HG02973 (cell line): ENCODE data around the gene MAGI3.

Source experiments
- ATAC-seq: cut with Tn5 transposase; IDR thresholded peaks from one replicate; pipeline ENCODE4 v1.9.1; 2021; ENCODE audit warnings: moderate library complexity; ENCODE audit not compliant: unreplicated experiment

MAGI3 gene

GRCh38 chr1:113389953-113390834 lies at the start of gene MAGI3:
Gene MAGI3, plus strand, starts transcription at chr1:113390515. Its CDS starts 519 bp downstream, at chr1:113391034.
- peak; percentile 99 for ATAC-seq

GRCh38 chr1:113353580-113353979 lies 36.7 kb upstream of the MAGI3 start:
- ATAC-seq: no peak

- no peak for ATAC-seq
These were observed 26.4 kb upstream of the MAGI3 start for GRCh38 chr1:113363935-113364334.

- ATAC-seq: no peak
These were observed 21.3 kb upstream of the MAGI3 start for GRCh38 chr1:113369040-113369439.

DNA sequence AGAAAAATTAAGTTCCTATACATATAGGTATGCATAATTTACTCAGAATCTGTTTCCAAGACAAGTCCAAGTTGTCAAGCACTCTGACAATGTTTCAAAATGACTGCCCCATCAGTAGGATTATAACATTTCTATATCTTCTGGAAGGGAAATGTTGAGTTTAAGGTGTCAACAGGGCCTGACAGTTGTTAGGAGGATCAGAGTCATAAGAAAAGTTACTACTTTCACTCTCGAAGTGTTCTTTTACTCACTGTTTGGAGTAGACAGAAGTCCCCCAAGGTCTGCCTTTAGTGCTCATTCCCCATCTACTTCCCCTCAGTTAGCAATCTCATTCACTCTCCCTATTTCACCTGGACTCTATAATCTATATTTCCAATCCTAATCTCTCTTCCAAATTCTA lies 20.6 kb upstream of the MAGI3 start:
- no peak for ATAC-seq

DNA sequence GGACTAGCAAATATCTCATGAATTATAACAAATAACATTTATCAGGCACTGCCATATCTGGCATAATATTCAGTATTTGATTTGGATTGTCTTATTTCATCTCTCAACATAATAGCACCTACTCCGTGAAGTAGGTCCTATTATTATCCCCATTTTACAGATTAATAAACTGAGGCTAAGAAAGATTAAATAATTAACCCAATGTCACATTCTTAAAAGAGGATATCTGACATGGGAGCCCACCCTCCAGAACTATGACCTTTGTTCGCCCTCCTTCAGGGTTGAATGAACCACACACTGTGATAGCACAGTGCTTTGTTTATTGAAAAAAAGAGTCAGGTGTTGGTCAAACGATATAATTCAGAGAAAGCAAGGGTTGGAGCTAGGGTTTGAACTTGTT lies 19.4 kb upstream of the MAGI3 start:
- no peak for ATAC-seq

DNA sequence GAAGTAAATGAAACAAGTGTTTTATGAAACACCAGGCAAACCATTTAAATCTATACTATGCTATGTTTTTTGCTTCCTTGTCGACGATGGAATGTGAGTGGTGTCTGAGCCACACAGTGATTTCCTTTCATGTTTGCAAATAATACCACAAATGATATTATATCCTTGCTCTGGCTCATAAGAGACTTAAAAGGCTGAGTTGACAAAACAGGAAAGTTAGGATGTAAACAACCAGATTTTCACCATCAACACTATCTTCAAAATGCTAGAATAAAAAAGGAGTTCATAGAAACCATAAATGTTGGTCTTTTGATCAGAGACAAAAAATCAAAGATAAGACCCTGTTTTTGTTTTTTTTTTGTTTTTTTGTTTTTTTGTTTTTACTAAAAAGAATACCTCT lies 17.8 kb upstream of the MAGI3 start:
- no peak for ATAC-seq

DNA sequence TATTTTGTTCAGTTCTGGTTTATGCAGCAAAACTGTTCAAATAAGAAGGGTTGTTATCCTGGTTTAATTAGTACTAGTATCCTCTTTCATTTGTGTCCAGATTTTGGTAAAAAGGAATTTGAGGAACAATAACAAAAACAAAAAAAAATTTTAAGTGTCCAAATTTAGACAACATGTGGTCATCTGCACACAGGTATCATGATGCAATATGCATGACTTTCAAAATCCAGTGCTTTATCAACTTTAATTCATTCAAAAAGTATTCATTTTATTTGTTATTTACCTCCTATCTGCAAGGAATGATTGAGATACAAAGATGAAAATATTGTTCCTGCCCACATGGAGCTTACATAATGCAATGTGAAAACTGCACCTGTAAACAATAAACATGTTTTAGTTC lies 16.7 kb upstream of the MAGI3 start:
- ATAC-seq: no peak

DNA sequence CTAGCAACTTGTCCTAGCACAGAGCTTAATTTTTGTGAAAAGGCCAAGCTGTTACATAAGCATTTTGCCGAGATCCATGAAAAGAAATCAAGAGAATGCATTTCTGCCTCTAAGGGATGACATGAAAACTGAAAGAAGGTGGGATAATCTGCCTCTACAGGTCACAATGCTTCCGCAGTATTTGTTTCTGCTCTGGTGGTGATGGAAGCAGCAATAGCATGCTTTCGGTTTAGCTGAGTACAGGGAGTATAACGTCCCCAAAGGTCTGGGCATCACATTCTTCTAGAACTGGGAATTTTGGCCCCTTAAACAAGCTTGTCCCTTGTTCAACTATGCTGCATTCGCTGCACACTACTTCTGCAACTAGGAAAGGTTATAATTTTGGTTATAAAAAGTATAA lies 14.4 kb upstream of the MAGI3 start:
- ATAC-seq: no peak

GRCh38 chr1:113380075-113380474 lies 10.2 kb upstream of the MAGI3 start:
- no peak for ATAC-seq

DNA sequence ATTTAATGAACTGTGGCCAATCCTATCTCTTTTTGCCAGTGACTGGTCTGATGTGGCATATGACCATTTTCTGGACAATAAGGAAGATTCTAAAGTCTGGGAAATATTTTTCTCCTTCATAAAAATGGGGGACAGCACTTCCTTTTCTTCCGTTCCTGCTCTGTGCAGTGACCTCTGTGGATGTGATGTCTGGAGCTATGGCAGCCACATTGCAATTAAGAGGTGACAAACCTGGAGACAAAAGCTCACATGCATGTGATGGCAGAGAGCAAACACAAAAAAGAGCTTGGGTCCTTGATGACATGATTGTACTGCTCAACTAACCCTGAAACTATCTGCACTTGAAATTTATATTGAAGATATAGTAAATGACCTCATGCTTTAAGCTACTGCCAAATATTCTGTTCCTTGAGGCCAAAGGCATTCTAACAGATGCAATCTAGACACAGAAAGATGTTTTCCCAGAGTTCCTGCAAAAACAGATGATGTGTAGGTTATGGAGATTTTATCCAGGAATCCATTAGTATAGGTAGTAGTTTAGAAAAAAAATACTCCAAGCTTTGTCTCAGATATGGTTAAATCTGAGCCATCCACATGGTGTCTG lies 2.2 kb upstream of the MAGI3 start:
- ATAC-seq: no peak

- ATAC-seq: no peak
These were observed 1.5 kb upstream of the MAGI3 start for GRCh38 chr1:113388621-113389358.

DNA sequence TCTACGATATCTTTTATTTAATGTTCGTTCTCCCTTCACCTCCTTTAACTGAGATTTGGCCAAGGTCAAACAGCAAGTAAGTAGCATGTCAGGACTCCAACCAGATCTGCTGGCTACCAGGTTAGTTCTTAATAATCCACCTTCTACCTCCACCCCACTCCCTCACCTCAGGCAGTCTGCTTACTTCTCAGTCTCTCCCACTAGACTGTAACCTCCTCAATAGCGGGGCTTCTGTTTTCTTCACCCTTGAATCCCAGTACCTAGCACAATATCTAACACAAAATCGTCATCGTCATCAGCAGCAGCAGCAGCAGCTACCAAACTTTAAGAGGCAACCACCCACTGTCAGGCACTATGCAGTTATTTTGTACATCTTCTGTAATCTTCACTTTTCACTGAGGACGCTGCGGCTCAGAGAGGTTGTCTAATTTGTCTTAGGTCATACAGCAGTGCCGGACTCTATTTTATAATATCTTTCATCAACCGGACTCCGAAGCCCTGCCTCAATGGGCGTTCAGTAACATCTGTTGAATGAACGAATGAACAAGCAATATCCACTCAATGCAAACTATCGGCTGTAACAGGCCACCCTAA lies 859 bp upstream of the MAGI3 start:
- no peak for ATAC-seq

GRCh38 chr1:113390871-113391648 lies 745 bp downstream of the MAGI3 start:
- no peak for ATAC-seq

DNA sequence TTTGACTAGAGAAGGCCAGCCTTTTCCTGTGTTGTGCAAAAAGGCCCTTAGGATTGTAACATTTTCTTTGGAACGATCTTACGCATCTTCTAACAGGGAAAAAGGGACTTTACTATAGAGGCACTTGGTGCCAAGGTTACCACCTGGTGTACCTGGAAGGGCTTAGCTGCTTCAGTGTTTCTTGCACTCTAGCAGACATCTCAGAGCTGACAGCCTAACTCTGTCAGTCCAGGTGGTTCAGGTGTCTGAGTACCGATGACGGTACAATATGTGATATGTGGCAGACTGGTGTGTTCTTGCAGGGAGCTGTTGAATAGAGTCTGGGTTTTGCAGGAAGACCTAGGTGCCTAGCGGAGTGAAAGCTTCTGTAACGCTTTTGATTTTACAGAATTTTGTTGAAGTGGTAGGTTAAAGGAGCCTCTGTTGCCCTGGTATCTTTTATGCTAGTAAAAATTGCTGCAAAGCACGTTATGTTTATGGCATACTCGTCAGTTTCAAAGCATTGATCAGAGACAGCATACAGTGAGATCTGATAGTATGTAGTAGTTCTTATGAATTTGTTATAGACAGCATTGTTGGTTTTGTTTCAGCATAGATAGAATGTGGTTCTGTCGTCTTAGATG lies 1.4 kb downstream of the MAGI3 start:
- no peak for ATAC-seq

GRCh38 chr1:113392541-113393128 lies 2.3 kb downstream of the MAGI3 start:
- no peak for ATAC-seq

DNA sequence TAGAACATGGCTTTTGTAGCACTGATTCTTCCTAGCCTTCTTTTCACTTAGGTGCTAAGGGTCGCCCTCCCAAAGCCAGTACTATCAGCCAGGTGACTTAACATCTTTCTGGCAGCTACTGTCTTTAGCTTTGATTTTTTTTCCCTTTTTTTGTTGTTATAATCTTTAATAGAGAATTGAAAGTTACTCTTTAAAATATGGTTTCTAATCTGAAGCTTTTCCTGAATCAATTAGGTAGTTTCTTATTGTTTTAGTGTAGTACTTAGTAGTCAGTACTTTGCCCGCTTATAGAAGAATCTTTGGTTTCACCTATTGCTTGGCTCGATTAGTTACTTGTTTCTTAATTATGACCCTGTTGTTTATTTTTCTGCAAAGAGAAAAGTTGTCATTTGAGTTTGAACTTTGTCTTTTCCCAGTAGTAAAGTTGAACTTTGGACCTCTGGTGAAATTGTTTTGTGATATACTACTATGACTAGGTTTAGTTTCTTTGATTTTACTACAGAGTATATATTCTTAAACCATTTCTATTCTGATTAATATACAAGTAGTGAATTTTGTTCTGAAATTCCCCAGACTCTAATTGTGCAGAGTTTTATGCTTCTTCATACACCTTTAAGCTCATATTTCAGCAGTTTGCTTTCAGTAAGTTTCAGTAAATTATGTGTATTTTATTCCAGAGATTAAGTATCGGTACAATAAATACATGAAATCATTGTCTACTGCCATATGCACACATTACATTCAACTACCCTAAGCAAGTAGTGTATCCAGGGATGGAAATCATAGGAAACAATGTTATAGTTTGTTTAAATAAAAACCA lies 3.9 kb downstream of the MAGI3 start:
- ATAC-seq: no peak

GRCh38 chr1:113394863-113395259 lies 4.5 kb downstream of the MAGI3 start:
- no peak for ATAC-seq

DNA sequence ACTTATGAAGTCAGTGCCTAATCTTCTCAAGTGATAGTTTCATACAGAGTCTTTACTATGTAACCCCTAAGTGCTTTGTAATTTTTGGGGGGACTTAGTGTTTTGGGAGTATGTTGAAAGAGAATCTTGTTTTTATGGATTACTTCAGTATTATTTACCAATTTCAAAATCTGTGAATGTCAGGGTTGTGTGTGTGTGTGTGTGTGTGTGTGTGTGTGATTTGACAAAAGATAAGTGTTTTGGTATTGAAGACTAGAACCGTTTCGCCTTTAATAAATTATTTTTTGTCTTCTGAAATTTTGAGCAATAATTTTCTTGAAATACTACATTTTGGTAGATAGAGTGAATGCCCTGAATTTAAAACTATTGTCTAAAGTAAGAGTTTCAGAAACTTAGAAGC lies 5.8 kb downstream of the MAGI3 start:
- ATAC-seq: no peak
